Stimulated activated CD4-positive, alpha-beta T cell treated with anti-CD3 and anti-CD28 coated beads, Interleukin-15, amount 100 ng/mL, for 48 hours (primary cell): Measurements from ENCODE around the gene SFRP5.
A peak's percentile ranks its signal among the peaks of the same experiment; 100 is the strongest.

Experiments used
- DNase-seq, 2 donors: peaks; one replicate each; pipeline ENCODE4 v3.0.0-alpha.2; 2020; ENCODE audit warnings: low read depth in 2 of 2

SFRP5 gene, protein sequence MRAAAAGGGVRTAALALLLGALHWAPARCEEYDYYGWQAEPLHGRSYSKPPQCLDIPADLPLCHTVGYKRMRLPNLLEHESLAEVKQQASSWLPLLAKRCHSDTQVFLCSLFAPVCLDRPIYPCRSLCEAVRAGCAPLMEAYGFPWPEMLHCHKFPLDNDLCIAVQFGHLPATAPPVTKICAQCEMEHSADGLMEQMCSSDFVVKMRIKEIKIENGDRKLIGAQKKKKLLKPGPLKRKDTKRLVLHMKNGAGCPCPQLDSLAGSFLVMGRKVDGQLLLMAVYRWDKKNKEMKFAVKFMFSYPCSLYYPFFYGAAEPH

DNA sequence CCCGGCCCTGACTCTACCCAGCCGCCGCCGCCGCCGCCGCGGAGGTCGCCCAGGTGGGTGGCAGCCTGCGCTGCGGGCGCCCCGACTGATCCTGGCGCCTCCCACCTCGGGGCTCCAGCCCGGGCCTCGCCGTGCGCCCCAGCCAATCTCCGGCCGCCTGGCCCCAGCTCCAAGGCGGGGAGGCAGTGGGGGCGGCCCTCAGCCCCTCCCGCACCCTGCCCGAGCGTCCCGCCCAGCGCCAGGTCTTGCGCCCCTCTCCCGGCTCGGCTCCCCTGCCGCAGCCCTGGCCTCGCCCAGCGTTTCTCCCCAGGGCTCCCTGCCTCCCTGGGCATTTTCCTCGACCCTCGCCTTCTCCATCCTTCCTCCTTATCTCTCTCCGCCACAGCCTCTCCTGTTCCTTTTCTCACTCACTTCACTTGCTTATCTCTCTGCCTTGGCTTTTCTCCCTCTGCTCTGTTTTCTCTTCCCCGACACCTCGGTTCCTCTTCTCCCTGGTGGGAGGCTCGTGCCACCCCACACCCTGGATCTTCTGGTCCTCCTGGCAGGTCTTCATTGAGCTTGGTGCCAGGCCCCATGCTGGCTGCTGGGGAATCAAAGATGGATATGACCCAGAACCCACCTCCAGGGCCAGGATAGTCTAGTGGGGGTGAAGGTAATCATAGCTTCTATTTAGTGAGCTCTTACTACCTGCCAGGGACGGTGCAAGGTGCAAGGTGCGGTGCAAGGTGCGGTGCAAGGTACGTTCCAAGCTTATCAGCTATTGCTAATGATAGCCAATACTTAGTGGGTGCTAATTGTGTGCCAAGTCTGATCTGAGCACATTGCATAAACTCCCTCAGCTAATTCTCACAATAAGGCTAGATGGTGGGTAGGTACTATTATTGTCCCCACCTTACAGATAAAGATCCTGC lies at the start of gene SFRP5:
SFRP5 (minus strand) TSS at position 87 of the 911 bp plus-strand sequence. CDS start 166 bp downstream, outside the sequence.
- DNase-seq, result no peak

DNA sequence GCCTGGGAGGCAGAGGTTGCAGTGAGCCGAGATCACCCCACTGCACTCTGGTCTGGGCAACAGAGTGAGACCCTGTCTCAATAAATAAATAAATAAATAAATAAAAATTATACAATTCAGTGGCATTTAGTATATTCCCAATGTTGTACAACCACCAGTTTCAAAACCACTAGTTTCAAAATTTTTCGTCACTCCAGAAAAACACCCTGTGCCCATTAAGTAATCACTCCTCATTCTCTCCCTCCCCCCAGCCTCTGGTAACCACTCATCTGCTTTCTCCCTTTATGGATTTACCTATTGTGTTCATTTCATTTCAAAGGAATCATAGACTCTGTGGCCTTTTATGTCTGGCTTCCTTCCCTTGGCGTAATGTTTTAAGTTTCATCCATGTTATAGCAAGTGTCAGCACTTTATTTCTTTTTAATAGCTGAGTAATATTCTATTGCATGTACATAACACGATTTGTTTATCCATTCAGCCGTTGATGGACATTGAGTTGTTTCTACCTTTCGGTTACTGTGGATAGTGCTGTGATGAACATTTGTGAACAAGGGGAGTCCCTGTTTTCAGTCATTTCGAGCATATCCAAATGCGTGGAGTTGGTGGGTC lies 48.4 kb upstream of the SFRP5 start:
- no peak for DNase-seq

GRCh38 chr10:97818572-97818971 lies 46.8 kb upstream of the SFRP5 start:
- DNase-seq, result no peak

- DNase-seq, result no peak
Observed at GRCh38 chr10:97816609-97817008, 44.8 kb upstream of the SFRP5 start.

- DNase-seq, result no peak
Observed at GRCh38 chr10:97814996-97815395, 43.2 kb upstream of the SFRP5 start.

GRCh38 chr10:97813311-97813710 lies 41.5 kb upstream of the SFRP5 start:
- no peak for DNase-seq

DNA sequence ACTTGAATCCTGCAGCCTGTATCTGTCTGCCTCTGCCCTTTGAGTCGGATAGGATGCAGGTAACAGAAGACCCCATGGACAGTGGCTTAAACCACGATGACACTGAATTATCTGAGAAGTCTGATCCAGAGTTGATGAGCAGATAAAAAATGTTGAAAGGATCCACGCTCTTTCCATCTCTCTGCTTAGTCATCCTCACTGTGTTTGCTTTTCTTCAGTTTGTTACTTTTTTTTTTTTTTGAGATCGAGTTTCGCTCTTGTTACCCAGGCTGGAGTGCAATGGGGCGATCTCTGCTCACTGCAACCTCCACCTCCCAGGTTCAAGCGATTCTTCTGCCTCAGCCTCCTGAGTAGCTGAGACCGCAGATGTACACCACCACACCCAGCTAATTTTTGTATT lies 40.9 kb upstream of the SFRP5 start:
- no peak for DNase-seq

- no peak for DNase-seq
Observed at GRCh38 chr10:97811958-97812357, 40.2 kb upstream of the SFRP5 start.

DNA sequence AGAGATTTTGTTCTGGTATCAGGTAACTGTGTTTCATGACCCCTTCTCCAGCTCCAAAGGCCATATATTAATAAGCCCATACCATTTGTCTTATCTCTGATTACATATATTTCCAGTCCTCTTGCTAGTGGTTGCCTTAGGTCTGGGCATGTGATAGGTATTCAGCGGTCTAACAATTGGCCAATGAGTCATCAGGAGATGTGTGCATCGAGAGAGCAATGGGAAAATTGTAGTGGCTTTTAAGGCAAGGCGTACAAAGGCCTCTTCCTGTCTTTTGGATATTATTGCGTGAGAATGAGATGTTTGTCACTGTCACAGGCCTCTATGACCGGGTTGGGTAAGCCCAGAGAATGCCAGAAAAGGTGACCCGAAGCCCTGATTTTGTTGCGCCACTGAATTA lies 38.6 kb upstream of the SFRP5 start:
- DNase-seq, result no peak

DNA sequence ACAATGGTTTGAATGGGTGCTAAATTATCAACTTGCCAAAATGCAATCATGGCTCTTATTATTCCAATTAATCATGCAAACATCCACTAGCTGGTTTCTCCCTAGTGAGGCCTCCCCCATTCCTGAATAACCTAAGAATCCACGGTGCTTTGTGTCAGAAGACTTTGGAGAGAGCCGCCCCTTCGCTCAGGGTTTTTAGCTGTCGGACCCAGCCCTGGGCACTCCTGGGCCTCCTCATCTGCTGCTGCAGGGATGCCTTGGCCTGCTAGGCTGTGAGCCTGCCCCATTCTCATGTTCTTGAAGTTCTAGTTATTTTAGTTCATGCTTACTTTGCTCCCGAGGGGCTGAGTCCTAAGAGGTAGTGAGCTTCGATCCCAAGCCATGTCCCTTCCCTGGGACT lies 34.1 kb upstream of the SFRP5 start:
- DNase-seq, result no peak

- no peak for DNase-seq
Observed at GRCh38 chr10:97805096-97805884, 33.5 kb upstream of the SFRP5 start.

DNA sequence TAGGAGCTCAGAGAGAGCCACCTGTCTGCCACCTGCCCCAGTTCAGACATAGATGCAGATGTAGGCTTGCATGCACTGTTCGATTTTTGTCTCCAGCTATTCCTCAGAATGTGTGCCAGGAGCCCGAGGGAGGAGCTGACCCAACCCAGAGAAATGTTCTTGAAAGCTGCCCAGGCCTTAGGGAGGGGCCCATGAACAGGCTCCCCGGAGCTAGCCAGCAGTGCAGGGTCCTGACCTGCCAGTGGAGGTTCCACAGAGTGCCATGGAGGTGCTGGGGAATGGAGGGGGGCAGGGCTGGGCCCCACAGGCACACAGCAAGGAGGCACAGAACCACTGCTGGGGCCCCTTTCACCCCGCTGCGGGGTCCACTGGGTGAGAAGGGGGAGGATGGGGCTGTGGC lies 29.6 kb upstream of the SFRP5 start:
- DNase-seq, result no peak

GRCh38 chr10:97800474-97800873 lies 28.7 kb upstream of the SFRP5 start:
- DNase-seq, result no peak

- DNase-seq, result no peak
Observed at GRCh38 chr10:97798958-97799610, 27.3 kb upstream of the SFRP5 start.

GRCh38 chr10:97796651-97797050 lies 24.9 kb upstream of the SFRP5 start:
- DNase-seq, result peak in 1 of 2 donors; percentile 12

DNA sequence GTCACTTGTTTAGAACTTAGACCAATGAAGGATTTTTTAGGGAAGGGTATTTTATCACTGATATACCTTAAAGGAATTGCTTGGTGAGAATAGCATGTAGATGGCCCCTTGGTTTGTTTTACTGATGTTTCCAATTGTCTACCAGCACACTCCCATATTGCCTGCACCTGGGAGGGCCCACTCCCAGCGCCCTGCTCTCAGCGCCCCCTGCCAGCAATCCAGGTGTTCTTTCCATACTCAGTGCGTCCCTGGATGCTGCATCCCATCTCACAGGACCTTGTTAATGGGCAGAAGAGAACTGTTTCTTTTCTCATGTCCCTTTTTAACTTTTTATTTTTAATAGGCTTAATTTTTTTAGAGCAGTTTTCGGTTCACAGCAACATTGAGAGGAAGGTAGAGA lies 24.1 kb upstream of the SFRP5 start:
- DNase-seq, result no peak

- peak; percentile 39 to 66 for DNase-seq
Observed at GRCh38 chr10:97791824-97792721, 20.3 kb upstream of the SFRP5 start.

- DNase-seq, result no peak
Observed at GRCh38 chr10:97789770-97790397, 18.1 kb upstream of the SFRP5 start.

- no peak for DNase-seq
Observed at GRCh38 chr10:97788552-97789442, 17.0 kb upstream of the SFRP5 start.
